HG03159 (cell line): ENCODE data around the gene ABCG1.

ENCODE experiments used
- ATAC-seq: cut with Tn5 transposase; IDR thresholded peaks from one replicate; pipeline ENCODE4 v1.9.1; 2021; ENCODE audit warnings: mild to moderate bottlenecking, moderate library complexity; ENCODE audit not compliant: unreplicated experiment

The ABCG1 gene

DNA sequence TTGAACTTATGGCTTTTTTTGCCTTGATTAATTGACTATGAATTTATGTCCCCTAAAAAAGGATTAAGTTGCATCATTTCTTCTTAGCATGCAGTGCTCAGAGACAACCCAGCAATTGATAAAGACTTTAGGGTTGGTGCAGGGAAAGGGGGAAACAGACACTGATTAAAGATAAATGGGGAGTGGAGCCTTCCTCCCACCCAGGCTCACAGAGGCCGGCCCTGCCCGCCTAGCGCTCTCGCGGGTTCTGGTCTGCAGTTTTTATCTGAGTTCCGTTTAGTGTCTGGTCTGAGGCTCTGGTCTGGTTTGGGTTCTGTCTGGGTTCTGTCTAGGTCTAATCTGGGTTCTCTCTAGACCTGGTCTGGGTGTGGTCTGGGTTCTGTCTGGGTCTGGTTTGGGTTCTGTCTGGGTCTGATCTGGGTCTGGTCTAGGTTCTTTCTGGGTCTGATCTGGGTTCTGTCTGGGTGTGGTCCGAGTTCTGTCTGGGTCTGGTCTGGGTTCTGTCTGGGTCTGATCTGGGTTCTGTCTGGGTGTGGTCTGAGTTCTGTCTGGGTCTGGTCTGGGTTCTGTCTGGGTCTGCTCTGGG lies 48.1 kb downstream of the ABCG1 start:
- ATAC-seq = no peak

DNA sequence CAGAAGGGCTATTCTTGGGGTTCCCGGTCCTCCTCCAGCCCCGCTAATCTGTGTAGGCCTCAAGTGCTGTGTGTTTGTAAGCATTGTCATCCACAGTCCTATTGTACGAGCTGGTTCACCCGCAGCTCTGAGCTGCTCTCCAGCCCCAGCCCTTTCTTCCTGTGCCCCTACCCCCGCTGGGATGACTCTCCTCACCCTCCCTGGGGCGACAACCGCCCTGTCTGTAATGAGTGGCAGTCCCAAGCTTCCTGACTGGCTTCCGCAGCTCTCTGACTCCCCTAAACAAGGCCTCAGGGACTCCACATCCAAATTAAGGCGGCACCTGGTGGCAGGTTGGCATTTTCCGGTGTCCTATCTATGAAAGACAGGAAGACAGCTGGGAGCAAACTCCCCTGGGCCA lies 50.4 kb downstream of the ABCG1 start:
- ATAC-seq = no peak

DNA sequence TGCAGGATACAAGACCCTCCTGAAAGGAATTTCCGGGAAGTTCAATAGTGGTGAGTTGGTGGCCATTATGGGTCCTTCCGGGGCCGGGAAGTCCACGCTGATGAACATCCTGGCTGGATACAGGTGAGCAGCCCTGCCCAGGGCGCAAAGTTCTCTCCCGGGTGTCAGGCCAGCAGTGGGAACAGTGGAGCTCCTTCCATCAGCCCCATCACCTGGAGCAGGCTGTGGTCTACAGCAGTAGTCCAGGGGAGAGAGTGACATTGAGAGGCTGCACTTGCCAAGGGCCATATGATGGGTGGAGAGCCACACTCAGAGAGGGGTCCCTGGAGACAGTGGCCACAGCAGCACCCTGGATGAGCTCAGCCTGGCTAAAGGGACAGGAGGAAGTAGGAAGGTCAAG lies 52.1 kb downstream of the ABCG1 start:
- no peak for ATAC-seq

DNA sequence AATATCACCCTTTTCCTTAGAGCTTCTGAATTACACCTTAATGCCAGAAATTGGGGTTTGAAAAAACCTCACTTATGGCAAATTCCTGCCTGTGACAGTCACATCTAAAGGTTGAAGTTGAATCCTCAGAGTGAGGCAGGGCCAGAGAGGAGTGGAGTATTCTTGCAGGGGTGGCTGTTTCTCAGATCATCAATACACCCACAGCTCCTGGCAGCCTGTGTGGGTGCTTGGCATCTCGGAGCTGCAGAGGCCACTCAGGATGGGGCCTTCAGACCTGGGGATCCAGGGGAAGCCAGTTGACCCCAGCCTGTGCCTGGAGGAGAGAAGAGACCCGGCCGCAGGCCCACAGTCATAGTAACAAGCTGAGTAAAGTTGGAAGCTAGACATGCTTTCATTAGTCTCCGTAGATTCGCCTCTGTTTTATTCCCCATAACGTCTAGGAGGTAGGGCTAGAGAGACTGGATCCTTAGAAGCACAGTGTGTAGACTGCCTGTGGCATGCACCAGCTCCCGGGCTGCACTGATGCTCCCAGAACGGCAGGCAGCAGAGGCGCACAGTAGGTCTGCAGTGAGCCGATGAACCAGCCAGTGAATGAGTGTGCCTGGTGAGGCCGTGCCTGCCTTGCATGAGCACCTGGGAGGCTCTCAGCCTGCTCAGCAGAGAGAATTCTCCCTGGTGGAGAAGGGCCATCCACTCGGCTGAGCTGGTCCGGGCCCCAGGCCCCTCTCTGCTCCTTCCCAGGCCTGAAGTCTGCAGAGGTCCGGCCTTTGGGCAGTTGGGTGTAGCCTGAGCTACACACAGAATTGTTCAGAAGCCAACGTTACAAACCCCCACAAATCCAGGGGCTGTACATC lies 53.4 kb downstream of the ABCG1 start:
- ATAC-seq = no peak

DNA sequence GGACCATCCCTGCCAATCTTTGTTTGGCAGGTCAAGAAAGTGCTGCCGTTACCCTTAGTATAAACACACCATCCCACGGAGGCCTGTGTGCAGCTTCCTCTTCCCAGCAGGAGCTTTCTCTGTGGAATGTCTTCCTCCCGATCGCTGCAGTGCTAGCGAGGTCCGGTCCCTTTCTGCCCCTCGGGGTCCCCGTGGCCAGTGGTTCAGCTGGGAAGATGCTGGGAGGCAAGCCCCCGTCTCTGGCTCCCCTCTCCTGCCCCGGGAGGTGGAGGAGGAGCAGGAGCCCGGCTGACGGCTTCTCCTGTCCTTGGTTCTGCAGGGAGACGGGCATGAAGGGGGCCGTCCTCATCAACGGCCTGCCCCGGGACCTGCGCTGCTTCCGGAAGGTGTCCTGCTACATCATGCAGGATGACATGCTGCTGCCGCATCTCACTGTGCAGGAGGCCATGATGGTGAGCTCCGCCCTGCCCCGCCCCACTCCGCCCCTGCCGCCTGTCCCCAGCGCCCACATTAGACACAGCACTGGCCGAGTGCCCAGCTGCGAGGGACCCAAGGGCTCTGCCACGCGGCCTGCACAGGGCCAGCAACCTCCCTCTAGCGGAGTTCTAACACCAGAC lies 54.2 kb downstream of the ABCG1 start:
- no peak for ATAC-seq

DNA sequence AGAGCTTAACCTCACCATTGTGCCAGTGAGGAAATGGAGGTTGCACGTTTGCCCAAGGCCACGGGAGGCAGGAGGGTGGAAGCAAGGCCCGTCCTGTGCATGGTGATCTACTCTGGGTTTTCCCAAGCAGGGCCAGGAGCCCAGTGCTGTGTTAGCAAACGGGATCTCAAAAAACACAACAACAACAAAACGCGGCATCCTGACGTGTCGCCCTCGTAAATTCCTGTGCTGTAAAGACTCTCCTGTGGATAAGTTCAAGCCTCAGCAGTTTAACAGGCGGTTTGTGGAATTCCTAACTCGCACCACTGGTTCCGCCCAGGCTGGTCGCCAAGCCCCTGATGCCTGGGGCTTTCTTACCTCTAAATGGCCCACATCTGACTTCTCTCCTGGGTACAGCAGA lies 57.1 kb downstream of the ABCG1 start:
- no peak for ATAC-seq

DNA sequence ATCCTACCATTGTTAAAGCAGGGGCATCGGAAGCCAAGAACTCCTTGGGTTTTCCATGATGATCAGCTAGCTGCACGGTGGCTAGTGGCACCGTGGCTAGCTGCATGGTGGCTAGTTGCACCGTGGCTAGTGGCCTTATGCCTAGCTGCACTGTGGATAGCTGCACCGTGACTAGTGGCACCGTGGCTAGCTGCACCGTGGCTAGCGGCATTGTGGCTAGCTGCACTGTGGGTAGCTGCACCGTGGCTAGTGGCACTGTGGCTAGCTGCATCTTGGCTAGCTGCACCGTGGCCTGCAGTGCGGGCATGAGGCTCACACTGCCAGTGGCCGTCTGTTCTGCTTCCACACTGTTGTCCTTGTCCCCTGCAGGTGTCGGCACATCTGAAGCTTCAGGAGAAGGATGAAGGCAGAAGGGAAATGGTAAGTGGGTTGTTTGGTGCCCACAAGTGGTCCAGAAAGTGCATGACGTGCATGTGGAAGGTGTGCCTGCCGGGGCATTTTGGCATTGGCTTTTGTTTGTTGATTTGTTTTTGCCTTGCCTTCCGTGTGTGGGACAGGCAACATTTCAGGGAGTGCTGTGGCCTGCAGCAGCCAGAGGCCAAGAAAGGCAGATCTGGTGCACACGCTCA lies 57.7 kb downstream of the ABCG1 start:
- no peak for ATAC-seq

DNA sequence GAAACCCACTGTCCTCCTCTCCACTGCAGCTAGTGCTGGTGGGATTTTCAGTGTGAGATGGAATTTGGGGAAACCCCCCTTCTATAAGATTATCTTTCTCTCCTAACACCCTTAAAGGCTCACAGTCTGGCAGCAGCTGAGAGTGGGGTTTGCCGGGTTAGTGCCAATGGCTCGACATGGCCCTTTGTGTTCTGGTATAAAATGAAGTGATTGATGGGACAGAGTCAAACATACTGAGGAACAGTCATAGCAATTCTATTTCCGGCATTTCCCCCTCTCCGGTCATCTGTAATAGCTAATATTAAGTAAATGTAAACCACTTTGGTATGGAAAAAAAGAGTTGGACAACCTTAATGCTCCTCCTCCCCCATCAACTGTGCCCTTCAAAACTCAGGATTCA lies 58.7 kb downstream of the ABCG1 start:
- no peak for ATAC-seq

DNA sequence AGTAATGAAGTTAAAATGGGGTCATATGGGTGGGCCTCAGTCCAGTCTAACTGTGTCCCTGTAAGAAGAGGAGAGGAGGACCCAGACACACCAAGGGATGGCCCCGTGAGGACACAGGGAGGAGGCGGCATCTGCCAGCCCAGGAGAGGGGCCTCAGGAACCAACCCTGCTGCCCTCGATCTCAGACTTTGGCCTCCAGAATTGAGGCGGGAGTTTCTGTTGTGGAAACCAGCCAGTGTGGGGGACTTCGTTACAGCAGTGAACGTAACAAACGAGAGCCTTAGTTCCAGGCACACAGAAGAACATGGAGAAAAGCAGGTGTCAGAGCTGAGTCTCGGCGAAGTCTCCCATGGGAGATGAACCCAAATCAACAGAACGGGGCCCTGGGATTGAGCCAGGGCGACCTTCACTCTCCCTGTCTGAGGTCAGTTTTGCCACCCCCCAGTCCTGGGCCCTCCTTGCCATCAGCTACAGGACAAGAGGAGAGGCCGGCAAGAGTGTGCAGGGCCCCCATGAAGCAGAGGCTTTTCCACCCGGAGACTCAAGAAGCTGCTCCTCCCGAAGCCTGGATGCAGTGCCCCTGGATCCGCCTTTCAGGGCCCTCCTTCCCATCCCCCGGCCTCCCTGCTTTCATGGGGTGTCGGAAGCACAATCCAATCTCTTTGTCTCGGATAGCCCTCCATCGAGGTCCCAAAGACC lies 59.7 kb downstream of the ABCG1 start:
- no peak for ATAC-seq

DNA sequence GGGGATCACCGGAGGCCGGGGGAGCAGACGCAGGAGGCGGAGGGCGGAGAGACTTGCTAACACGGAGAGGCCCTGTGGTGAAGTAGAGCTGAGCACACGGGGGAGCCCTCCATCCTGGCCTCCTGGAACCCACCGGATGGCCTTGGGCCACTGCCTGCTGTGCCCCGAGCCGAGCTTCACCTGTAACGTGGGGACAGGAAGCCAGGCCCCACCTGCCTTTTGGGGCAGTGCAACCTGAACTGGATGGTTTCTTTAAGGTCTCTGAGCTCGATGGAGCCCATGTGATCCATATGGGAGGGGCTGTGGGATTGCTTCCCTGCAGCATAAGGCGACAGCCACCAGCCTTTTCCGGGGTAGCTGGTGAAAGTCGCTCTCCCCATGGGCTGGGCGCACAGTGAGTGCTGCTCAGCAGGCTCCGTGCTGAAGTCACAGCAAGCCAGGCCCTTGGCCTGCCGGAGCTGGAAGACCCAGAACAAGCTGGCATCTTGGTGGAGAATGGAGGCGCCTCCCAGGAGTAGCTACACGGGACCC lies 60.5 kb downstream of the ABCG1 start:
- ATAC-seq = no peak

DNA sequence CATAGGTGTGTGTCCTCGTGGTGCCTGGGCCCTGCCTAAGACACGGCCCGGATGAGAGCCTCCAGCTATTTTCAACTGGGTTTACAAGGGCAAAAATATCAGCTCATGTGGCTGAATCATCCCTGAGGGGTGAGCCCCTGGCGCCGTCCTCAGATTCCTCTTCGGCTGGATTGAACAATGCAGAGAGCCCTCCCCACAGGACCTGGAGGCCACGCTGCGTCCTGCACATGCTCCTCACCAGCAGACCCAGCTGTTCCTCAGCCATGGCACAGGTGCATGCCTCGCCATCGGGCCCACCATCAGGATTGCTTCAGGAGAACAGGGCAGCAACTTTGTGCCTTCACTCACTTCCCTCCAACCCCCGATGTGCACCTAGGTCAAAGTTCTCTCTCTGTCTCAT lies 60.9 kb downstream of the ABCG1 start:
- ATAC-seq = no peak

DNA sequence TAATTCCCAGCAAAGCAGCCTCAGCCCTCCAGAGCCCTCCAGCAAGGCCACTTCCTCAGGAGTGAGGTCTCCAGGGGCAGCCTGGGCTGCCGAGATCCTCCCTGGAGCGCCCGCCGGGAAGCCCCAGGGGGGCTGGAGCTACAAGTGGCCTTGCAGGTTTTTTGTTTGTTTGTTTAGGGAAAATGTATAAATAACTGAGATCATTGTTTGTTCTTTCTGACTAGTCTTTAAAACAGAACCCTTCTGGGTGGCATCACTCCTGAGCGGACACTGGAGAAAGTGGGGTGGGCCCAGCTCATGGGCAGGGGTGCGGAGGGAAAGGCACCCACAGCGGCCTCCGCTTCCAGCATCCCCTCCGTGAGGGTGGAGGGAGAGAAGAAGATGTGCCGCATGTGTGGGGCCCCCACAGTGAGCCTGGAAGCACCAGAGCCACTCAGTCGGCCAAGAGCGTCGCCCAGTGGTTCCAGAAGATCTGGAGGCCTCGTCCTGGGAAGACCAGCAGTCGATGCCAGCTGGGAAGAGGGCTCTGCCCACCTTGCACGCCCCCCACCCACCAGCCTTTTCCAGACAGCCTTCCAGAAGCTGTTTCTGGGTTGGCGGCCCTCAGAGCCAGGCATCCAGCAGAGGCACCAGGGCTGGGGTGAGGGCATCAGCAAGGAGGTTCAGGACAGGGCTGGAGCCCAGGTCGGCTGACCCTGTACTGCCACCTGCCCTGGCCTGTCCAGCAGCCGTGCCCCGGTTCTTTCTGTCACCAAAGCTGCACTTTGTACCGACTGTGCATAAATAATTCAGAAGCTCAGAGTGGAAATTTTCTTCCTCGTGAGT lies 61.6 kb downstream of the ABCG1 start:
- ATAC-seq = no peak

DNA sequence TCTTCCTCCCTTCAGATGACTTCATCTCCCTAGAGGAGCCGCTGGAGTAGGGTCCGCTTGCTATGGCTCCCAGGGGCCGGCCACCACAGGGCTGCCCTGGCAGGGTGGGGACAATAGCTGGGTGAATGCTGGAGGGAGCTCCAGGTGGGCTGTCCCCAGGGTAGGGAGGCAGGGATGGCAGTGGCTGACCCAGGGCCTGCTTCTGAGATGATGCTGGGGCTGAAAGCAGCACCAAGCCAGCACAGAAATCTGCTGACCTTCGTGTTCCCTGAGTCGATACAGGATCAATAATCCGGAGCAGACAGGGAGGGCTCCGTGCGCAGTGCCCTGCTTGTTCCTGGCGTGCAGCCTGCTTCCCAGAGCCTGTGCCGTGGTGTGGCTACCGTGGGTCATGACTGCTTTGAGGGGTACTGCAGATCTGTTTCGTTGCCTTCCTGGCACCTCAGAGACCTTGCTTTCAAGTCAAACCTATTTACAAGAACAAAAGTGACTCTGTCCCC lies 62.3 kb downstream of the ABCG1 start:
- no peak for ATAC-seq

DNA sequence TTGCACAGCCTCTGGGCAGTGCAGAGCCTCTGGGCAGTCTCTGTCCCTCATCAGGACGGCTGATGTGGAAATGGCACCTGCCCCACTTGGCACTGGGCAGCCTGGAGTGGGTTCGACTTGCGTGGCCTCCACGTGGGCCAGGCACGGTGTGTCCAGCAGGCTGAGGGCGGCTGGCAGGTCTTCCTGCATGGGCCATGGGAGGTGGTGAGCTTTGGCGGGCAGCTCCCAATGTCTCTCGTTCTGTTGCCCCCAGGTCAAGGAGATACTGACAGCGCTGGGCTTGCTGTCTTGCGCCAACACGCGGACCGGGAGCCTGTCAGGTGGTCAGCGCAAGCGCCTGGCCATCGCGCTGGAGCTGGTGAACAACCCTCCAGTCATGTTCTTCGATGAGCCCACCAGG lies 63.1 kb downstream of the ABCG1 start:
- ATAC-seq = no peak

DNA sequence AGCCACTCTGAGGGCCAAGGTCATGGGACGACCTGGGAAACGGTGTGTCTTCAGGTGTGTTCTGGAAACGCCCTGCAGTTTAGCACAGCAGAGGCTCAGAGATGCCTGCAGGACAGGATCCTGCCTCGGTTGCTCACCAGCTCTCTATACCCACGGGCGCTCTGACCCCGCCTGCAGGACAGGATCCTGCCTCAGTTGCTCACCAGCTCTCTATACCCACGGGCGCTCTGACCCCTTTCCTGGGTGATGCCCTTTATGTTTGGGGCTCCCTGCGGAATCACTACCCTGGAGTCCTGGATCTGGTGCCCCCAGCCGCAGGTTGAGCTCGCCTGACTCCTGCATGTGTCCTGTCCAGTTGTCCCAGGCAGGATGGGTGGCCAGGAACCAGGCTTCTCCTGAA lies 63.8 kb downstream of the ABCG1 start:
- ATAC-seq = no peak

DNA sequence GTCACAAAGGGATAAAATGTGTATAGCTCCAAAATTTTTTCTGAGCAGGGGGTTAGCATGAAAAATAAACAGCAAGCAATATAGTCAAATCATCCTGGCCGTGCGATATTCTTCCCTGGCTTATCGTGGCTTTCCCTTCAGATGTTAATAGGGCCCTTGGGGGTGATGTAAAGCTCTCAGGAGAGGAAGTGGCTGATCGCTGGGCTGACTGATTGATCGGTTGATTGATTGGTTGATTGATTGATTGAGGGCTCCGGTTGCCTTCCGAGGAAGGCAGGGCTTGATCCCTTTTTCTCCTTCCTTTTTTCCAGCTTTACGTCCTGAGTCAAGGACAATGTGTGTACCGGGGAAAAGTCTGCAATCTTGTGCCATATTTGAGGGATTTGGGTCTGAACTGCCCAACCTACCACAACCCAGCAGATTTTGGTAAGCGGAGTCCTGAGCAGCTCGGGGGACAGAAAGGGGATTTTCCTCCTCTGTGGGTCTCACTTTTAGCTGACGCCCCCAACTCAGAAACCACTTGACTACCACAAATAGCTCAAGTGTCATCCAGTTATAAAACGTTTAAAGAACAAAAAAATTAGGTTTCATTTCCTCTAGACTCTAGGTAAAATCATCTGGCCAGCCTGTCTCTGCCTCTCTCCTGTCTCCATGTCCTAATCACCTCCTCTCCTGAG lies 66.8 kb downstream of the ABCG1 start:
- no peak for ATAC-seq

DNA sequence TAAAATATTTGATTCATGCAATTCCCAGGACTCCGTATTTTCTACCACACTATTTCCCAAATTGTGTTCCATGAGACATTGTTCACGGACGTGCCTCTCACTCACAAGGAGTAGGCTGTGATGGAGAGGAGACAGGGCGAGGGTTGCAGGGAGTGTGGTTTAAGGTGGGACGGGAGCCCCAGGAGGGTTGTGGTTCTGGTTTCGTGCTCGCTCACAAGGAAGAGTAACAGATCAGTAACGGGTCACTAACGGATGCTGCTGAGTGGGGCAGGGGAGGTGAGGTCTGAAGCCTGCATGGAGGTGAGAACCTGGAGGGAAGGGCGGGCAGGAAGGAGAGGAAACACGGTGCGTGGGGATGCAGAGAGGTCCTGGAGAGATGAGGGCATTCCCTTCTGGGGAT lies 67.5 kb downstream of the ABCG1 start:
- ATAC-seq = no peak

DNA sequence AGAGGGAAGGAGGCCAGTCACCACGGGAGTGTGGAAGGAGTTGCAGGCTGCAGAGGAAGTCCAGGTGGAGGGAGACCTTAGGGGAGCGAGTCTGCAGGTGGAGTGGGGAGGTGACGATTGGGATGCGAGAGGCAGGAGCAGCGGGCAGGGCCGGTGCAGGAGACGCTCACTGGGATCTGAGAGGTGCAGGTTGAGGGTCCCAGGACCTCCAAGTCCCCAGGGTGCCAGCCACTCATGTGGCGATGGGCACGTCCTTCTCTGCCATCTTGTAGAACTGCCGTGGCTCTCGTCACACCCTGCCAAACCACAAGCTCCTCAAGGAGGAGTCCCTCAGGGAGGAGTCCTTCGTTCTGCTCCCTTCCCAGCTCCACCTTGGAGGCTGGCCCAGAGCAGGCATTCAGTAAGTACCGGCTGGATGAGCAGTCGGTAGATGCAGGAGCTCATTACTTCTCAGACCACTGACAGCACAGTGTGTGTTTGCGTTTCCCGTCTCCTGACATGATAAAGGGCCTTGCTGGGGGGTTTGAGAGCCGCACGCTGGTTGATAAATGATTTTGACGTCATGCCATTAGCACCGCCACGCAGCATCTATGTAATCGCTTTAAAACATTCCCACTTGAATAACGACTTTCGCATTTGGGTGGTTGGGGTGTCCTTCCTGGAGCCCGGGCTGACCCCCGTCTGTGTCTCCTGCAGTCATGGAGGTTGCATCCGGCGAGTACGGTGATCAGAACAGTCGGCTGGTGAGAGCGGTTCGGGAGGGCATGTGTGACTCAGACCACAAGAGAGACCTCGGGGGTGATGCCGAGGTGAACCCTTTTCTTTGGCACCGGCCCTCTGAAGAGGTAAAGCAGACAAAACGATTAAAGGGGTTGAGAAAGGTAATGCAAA lies 68.5 kb downstream of the ABCG1 start:
- no peak for ATAC-seq
